GM12878 (cell line): ENCODE results near the gene CSAD.

Source experiments
- HDGF ChIP-seq: fragments of 450-650 bp; IDR thresholded peaks from 2 replicates; pipeline ENCODE4 v1.6.1; 2016; ENCODE audit warnings: antibody characterized with exemption
- JUNB ChIP-seq: IDR thresholded peaks from 2 replicates; pipeline ENCODE4 v1.6.1; 2016; ENCODE audit warnings: antibody characterized with exemption, mild to moderate bottlenecking
- MYC ChIP-seq: IDR thresholded peaks from 2 replicates; pipeline ENCODE4 v1.6.1; 2011; ENCODE audit warnings: mild to moderate bottlenecking, low read length, moderate library complexity, inconsistent platforms; ENCODE audit not compliant: insufficient read depth, insufficient replicate concordance, insufficient read length, severe bottlenecking
- POLR2A ChIP-seq: IDR thresholded peaks from 2 replicates; pipeline ENCODE4 v1.6.1; 2011; ENCODE audit warnings: low read depth, mild to moderate bottlenecking, low read length
- POLR2AphosphoS2 ChIP-seq: IDR thresholded peaks from 2 replicates; pipeline ENCODE4 v1.6.1; 2011; ENCODE audit warnings: low read depth, mild to moderate bottlenecking, low read length, improper control_type of control experiment, moderate library complexity
- POLR2AphosphoS5 ChIP-seq: IDR thresholded peaks from 2 replicates; pipeline ENCODE4 v1.6.1; 2011; ENCODE audit warnings: mild to moderate bottlenecking, low read length, inconsistent platforms
- RAD21 ChIP-seq: IDR thresholded peaks from 2 replicates; pipeline ENCODE4 v1.6.1; 2011; ENCODE audit warnings: mild to moderate bottlenecking, low read depth, low read length, moderate library complexity; ENCODE audit not compliant: insufficient read depth
- RFX5 ChIP-seq: IDR thresholded peaks from 2 replicates; pipeline ENCODE4 v1.6.1; 2011; ENCODE audit warnings: low read depth, low read length, improper control_type of control experiment
- SP1 ChIP-seq: IDR thresholded peaks from one replicate; pipeline ENCODE4 v1.6.1; 2011; ENCODE audit warnings: low read depth, low read length
- SREBF2 ChIP-seq: IDR thresholded peaks from 2 replicates; pipeline ENCODE4 v1.6.1; 2012; ENCODE audit warnings: mild to moderate bottlenecking, low read length
- TF ChIP-seq, protein P1 (sequence below), 3 experiments: IDR thresholded peaks in 2 of 3; conservative IDR thresholded peaks in 1 of 3; 2 replicates each; pipeline ENCODE4 v1.5.1; 2011; ENCODE audit warnings: low read depth in 3 of 3, low read length in 3 of 3, mild to moderate bottlenecking in 3 of 3, control low read depth in 2 of 3, moderate library complexity in 2 of 3, inconsistent platforms in 1 of 3, mixed read lengths in 1 of 3; ENCODE audit not compliant: control insufficient read depth in 2 of 3, insufficient read depth in 1 of 3; ENCODE audit errors: extremely low read depth in 1 of 3
- TF ChIP-seq, protein P2 (sequence below): fragments of 450-650 bp; IDR thresholded peaks from 2 replicates; pipeline ENCODE4 v1.6.1; 2017; ENCODE audit warnings: borderline replicate concordance
- TF ChIP-seq, protein P3 (sequence below): IDR thresholded peaks from 2 replicates; pipeline ENCODE4 v1.6.1; 2012; ENCODE audit warnings: mild to moderate bottlenecking, low read depth, low read length
- TF ChIP-seq, protein P4 (sequence below): IDR thresholded peaks from 2 replicates; pipeline ENCODE4 v1.6.1; 2012; ENCODE audit warnings: low read depth, low read length, improper control_type of control experiment

DNA sequence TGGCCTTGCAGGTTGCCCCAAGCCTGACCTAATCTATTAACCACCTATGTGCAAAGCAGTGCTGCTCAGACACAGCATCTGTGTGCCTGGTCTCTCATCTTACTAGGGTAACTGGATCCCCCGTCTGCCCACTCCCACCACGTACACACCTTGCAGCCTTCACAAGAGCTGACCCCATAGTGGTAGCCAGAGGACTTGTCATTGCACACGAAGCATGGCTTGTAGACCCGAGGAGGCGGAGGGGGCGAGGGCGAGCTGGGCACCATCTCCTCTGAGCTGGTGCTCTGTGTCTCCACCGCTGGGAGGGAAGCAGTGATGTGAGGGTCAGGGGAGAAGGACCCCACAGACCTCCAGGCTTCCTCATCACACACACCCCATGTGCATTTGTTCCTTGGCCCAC is 34.8 kb upstream of the CSAD start:
- TF ChIP-seq, protein P1, sequence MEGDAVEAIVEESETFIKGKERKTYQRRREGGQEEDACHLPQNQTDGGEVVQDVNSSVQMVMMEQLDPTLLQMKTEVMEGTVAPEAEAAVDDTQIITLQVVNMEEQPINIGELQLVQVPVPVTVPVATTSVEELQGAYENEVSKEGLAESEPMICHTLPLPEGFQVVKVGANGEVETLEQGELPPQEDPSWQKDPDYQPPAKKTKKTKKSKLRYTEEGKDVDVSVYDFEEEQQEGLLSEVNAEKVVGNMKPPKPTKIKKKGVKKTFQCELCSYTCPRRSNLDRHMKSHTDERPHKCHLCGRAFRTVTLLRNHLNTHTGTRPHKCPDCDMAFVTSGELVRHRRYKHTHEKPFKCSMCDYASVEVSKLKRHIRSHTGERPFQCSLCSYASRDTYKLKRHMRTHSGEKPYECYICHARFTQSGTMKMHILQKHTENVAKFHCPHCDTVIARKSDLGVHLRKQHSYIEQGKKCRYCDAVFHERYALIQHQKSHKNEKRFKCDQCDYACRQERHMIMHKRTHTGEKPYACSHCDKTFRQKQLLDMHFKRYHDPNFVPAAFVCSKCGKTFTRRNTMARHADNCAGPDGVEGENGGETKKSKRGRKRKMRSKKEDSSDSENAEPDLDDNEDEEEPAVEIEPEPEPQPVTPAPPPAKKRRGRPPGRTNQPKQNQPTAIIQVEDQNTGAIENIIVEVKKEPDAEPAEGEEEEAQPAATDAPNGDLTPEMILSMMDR (IDR thresholded peaks at IDR 0.05 in 2 of 3, conservative IDR thresholded peaks at IDR 0.05 in 1 of 3; ENCODE audit: control insufficient read depth in 2 of 3, extremely low read depth in 1 of 3, insufficient read depth in 1 of 3, low read depth in 3 of 3, low read length in 3 of 3): no peak
- TF ChIP-seq POLR2AphosphoS5 (no peak), MYC (no peak), RFX5 (no peak), POLR2A (no peak), HDGF (no peak), JUNB (no peak), RAD21 (no peak), SREBF2 (no peak), POLR2AphosphoS2 (no peak), SP1 (no peak)
- TF ChIP-seq, protein P2, sequence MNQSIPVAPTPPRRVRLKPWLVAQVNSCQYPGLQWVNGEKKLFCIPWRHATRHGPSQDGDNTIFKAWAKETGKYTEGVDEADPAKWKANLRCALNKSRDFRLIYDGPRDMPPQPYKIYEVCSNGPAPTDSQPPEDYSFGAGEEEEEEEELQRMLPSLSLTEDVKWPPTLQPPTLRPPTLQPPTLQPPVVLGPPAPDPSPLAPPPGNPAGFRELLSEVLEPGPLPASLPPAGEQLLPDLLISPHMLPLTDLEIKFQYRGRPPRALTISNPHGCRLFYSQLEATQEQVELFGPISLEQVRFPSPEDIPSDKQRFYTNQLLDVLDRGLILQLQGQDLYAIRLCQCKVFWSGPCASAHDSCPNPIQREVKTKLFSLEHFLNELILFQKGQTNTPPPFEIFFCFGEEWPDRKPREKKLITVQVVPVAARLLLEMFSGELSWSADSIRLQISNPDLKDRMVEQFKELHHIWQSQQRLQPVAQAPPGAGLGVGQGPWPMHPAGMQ: no peak
- TF ChIP-seq, protein P3, sequence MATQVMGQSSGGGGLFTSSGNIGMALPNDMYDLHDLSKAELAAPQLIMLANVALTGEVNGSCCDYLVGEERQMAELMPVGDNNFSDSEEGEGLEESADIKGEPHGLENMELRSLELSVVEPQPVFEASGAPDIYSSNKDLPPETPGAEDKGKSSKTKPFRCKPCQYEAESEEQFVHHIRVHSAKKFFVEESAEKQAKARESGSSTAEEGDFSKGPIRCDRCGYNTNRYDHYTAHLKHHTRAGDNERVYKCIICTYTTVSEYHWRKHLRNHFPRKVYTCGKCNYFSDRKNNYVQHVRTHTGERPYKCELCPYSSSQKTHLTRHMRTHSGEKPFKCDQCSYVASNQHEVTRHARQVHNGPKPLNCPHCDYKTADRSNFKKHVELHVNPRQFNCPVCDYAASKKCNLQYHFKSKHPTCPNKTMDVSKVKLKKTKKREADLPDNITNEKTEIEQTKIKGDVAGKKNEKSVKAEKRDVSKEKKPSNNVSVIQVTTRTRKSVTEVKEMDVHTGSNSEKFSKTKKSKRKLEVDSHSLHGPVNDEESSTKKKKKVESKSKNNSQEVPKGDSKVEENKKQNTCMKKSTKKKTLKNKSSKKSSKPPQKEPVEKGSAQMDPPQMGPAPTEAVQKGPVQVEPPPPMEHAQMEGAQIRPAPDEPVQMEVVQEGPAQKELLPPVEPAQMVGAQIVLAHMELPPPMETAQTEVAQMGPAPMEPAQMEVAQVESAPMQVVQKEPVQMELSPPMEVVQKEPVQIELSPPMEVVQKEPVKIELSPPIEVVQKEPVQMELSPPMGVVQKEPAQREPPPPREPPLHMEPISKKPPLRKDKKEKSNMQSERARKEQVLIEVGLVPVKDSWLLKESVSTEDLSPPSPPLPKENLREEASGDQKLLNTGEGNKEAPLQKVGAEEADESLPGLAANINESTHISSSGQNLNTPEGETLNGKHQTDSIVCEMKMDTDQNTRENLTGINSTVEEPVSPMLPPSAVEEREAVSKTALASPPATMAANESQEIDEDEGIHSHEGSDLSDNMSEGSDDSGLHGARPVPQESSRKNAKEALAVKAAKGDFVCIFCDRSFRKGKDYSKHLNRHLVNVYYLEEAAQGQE: no peak
- TF ChIP-seq, protein P4, sequence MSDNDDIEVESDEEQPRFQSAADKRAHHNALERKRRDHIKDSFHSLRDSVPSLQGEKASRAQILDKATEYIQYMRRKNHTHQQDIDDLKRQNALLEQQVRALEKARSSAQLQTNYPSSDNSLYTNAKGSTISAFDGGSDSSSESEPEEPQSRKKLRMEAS: no peak
